ENCODE measurements around the gene G0S2.

Gene G0S2

GRCh38 chr1:209674957-209675564 is at the start of gene G0S2:
G0S2 (plus strand) TSS chr1:209675412; CDS start chr1:209675685, 273 bp downstream.
- Mint-ChIP-seq H3K27ac (peak within 1 kb of the TSS; percentile 66), H3K36me3 (ENCODE audit: low read depth) (no peaks in the 10 kb centered on the region), H3K27me3 (peaks cover 65% of the 10 kb centered on the region), H3K9me3 (peaks cover 3% of the 10 kb centered on the region), H3K4me3 (peak within 1 kb of the TSS; percentile 76), H3K4me1 (ENCODE audit: low read depth) (peaks cover 51% of the 10 kb centered on the region)

- Mint-ChIP-seq H3K27me3 (no peaks in the 10 kb centered on the region), H3K27ac (no peak overlapping the region), H3K36me3 (ENCODE audit: low read depth) (no peaks in the 10 kb centered on the region)
These were observed 49.4 kb upstream of the G0S2 start for GRCh38 chr1:209625791-209626285.

GRCh38 chr1:209626346-209627026 is 48.7 kb upstream of the G0S2 start:
- Mint-ChIP-seq H3K4me3 (no peak overlapping the region), H3K9me3 (no peaks in the 10 kb centered on the region), H3K36me3 (ENCODE audit: low read depth) (no peaks in the 10 kb centered on the region), H3K4me1 (ENCODE audit: low read depth) (peaks cover 9% of the 10 kb centered on the region), H3K27me3 (no peaks in the 10 kb centered on the region), H3K27ac (no peak overlapping the region)

More at GRCh38 chr1:209625791-209626285, 49.4 kb upstream of the G0S2 start:
- H3K4me1 Mint-ChIP-seq (ENCODE audit: low read depth) = peaks cover 9% of the 10 kb centered on the region
- H3K9me3 Mint-ChIP-seq = no peaks in the 10 kb centered on the region
- H3K4me3 Mint-ChIP-seq = no peak overlapping the region

GRCh38 chr1:209627027-209627731 is 48.0 kb upstream of the G0S2 start:
- Mint-ChIP-seq H3K9me3 (no peaks in the 10 kb centered on the region), H3K4me3 (no peak overlapping the region), H3K27ac (no peak overlapping the region), H3K4me1 (ENCODE audit: low read depth) (peaks cover 9% of the 10 kb centered on the region), H3K27me3 (no peaks in the 10 kb centered on the region), H3K36me3 (ENCODE audit: low read depth) (no peaks in the 10 kb centered on the region)

GRCh38 chr1:209627732-209628196 is 47.4 kb upstream of the G0S2 start:
- H3K36me3 Mint-ChIP-seq (ENCODE audit: low read depth) = no peaks in the 10 kb centered on the region
- no peak overlapping the region for H3K27ac Mint-ChIP-seq

GRCh38 chr1:209628618-209629299 is 46.5 kb upstream of the G0S2 start:
- Mint-ChIP-seq H3K27me3 (no peaks in the 10 kb centered on the region), H3K36me3 (ENCODE audit: low read depth) (no peaks in the 10 kb centered on the region), H3K4me1 (ENCODE audit: low read depth) (peaks cover 9% of the 10 kb centered on the region), H3K4me3 (no peak overlapping the region), H3K9me3 (no peaks in the 10 kb centered on the region), H3K27ac (no peak overlapping the region)

More at GRCh38 chr1:209627732-209628196, 47.4 kb upstream of the G0S2 start:
- Mint-ChIP-seq H3K9me3 (no peaks in the 10 kb centered on the region), H3K4me3 (no peak overlapping the region), H3K4me1 (ENCODE audit: low read depth) (peaks cover 9% of the 10 kb centered on the region), H3K27me3 (no peaks in the 10 kb centered on the region)

- Mint-ChIP-seq H3K27me3 (no peaks in the 10 kb centered on the region), H3K36me3 (ENCODE audit: low read depth) (no peaks in the 10 kb centered on the region), H3K9me3 (no peaks in the 10 kb centered on the region), H3K4me1 (ENCODE audit: low read depth) (peaks cover 9% of the 10 kb centered on the region), H3K27ac (no peak overlapping the region), H3K4me3 (no peak overlapping the region)
These were observed 45.4 kb upstream of the G0S2 start for GRCh38 chr1:209629621-209630382.

- Mint-ChIP-seq H3K4me3 (no peak overlapping the region), H3K4me1 (ENCODE audit: low read depth) (peaks cover 9% of the 10 kb centered on the region), H3K27ac (no peak overlapping the region), H3K36me3 (ENCODE audit: low read depth) (no peaks in the 10 kb centered on the region), H3K9me3 (no peaks in the 10 kb centered on the region), H3K27me3 (no peaks in the 10 kb centered on the region)
These were observed 44.6 kb upstream of the G0S2 start for GRCh38 chr1:209630383-209631225.

GRCh38 chr1:209633335-209633997 is 41.7 kb upstream of the G0S2 start:
- H3K9me3 Mint-ChIP-seq = no peaks in the 10 kb centered on the region
- H3K36me3 Mint-ChIP-seq (ENCODE audit: low read depth) = no peaks in the 10 kb centered on the region
- no peak overlapping the region for H3K27ac Mint-ChIP-seq
- H3K4me3 Mint-ChIP-seq = no peak overlapping the region
- peaks cover 7% of the 10 kb centered on the region for H3K4me1 Mint-ChIP-seq (ENCODE audit: low read depth)
- H3K27me3 Mint-ChIP-seq = no peaks in the 10 kb centered on the region

GRCh38 chr1:209634005-209634737 is 41.0 kb upstream of the G0S2 start:
- Mint-ChIP-seq H3K27me3 (no peaks in the 10 kb centered on the region), H3K27ac (no peak overlapping the region), H3K4me3 (no peak overlapping the region), H3K4me1 (ENCODE audit: low read depth) (peaks cover under 1% of the 10 kb centered on the region), H3K9me3 (no peaks in the 10 kb centered on the region), H3K36me3 (ENCODE audit: low read depth) (no peaks in the 10 kb centered on the region)

- H3K4me1 Mint-ChIP-seq (ENCODE audit: low read depth) = no peaks in the 10 kb centered on the region
- H3K27me3 Mint-ChIP-seq = no peaks in the 10 kb centered on the region
- no peaks in the 10 kb centered on the region for H3K36me3 Mint-ChIP-seq (ENCODE audit: low read depth)
- H3K4me3 Mint-ChIP-seq = no peak overlapping the region
- H3K9me3 Mint-ChIP-seq = no peaks in the 10 kb centered on the region
- peak overlapping the region; percentile 41 for H3K27ac Mint-ChIP-seq
These were observed 39.4 kb upstream of the G0S2 start for GRCh38 chr1:209635850-209636249.

GRCh38 chr1:209641832-209642172 is 33.4 kb upstream of the G0S2 start:
- H3K27ac Mint-ChIP-seq = no peak overlapping the region

GRCh38 chr1:209642816-209643215 is 32.4 kb upstream of the G0S2 start:
- Mint-ChIP-seq H3K27ac (no peak overlapping the region), H3K36me3 (ENCODE audit: low read depth) (no peaks in the 10 kb centered on the region), H3K27me3 (no peaks in the 10 kb centered on the region), H3K9me3 (no peaks in the 10 kb centered on the region), H3K4me3 (no peak overlapping the region), H3K4me1 (ENCODE audit: low read depth) (no peaks in the 10 kb centered on the region)

More at GRCh38 chr1:209641832-209642172, 33.4 kb upstream of the G0S2 start:
- no peaks in the 10 kb centered on the region for H3K4me1 Mint-ChIP-seq (ENCODE audit: low read depth)
- no peaks in the 10 kb centered on the region for H3K9me3 Mint-ChIP-seq
- H3K27me3 Mint-ChIP-seq = no peaks in the 10 kb centered on the region
- H3K36me3 Mint-ChIP-seq (ENCODE audit: low read depth) = no peaks in the 10 kb centered on the region
- H3K4me3 Mint-ChIP-seq = no peak overlapping the region

Data from stimulated activated naive CD8-positive, alpha-beta T cell treated with anti-CD3 and anti-CD28 coated beads, Interleukin-15, Interleukin-2, amounts not matched to agents 100 ng/mL and 50 ng/mL, for 24 hours (primary cell).